GM12891 (cell line): ENCODE results near the gene TRIM34.

ENCODE experiments used
- PAX5 ChIP-seq: IDR thresholded peaks from 2 replicates; pipeline ENCODE4 v1.6.1; 2011; ENCODE audit warnings: low read length, moderate library complexity, mild to moderate bottlenecking; ENCODE audit not compliant: insufficient read depth, severe bottlenecking
- POLR2A ChIP-seq: IDR thresholded peaks from 2 replicates; pipeline ENCODE4 v1.6.1; 2011; ENCODE audit warnings: low read depth, low read length, control low read depth
- POLR2AphosphoS5 ChIP-seq: IDR thresholded peaks from 2 replicates; pipeline ENCODE4 v1.6.1; 2011; ENCODE audit warnings: low read depth, low read length, control low read depth
- POU2F2 ChIP-seq: IDR thresholded peaks from 2 replicates; pipeline ENCODE4 v1.6.1; 2011; ENCODE audit warnings: low read depth, mild to moderate bottlenecking, control low read depth, low read length, moderate library complexity
- SPI1 ChIP-seq: IDR thresholded peaks from 2 replicates; pipeline ENCODE4 v1.6.1; 2011; ENCODE audit warnings: low read depth, low read length, control low read depth
- TAF1 ChIP-seq: IDR thresholded peaks from 2 replicates; pipeline ENCODE4 v1.6.1; 2011; ENCODE audit warnings: low read depth, low read length, control low read depth

- TF ChIP-seq POLR2AphosphoS5 (no peak), TAF1 (no peak), POLR2A (no peak), SPI1 (no peak), POU2F2 (no peak), PAX5 (no peak)
Observed at GRCh38 chr11:5620651-5621521, 3.9 kb upstream of the TRIM34 start.
